WTC11 (cell line): Measurements from ENCODE around the gene RPS28.

Source experiments
- MXD4 ChIP-seq: fragments of 250-450 bp; sonication (Bioruptor Pico); IDR thresholded peaks from 2 replicates; pipeline ENCODE4 v1.8.0; 2021; ENCODE audit warnings: mild to moderate bottlenecking, moderate library complexity, borderline replicate concordance
- NFYB ChIP-seq: sonication (generic); formaldehyde crosslinking; conservative IDR thresholded peaks from 2 replicates; pipeline ENCODE4 v1.8.0; 2022; ENCODE audit warnings: low read depth, missing genetic modification reagents
- RELA ChIP-seq: sonication (generic); formaldehyde crosslinking; IDR thresholded peaks from 2 replicates; pipeline ENCODE4 v1.8.1; 2022; ENCODE audit warnings: missing genetic modification reagents, mild to moderate bottlenecking, borderline replicate concordance
- SP1 ChIP-seq: sonication (generic); formaldehyde crosslinking; conservative IDR thresholded peaks from 2 replicates; pipeline ENCODE4 v1.8.1; 2022; ENCODE audit warnings: missing genetic modification reagents
- TEAD4 ChIP-seq: sonication (generic); formaldehyde crosslinking; IDR thresholded peaks from 2 replicates; pipeline ENCODE4 v1.8.0; 2022; ENCODE audit warnings: mild to moderate bottlenecking, missing genetic modification reagents
- ZNF423 ChIP-seq: fragments of 250-450 bp; sonication (Bioruptor Pico); IDR thresholded peaks from 2 replicates; pipeline ENCODE4 v2.1.2; 2022; ENCODE audit warnings: mild to moderate bottlenecking, moderate library complexity
- TF ChIP-seq, protein P1 (sequence below): fragments of 200-600 bp; IDR thresholded peaks from 2 replicates; pipeline ENCODE4 v1.8.0; 2022; ENCODE audit warnings: antibody characterized with exemption

DNA sequence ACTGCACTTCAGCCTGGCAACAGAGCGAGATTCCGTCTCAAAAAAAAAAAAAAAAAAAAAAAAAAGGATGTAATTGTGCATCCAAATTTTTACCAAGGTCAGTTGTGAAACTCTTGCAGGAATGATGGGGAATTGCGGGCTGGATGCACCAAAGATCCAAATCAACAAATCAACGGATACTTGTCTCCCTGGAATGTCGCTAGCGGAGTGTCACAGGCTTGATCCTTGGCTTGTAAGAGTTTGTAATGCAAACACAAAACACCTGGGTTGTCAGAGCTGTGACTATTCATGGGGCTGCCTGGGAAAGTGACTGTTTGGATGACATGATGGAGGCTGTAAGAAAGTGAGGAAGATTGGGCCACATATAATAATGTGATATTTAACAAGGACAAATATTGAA lies 17.5 kb downstream of the RPS28 start:
- no peak for TF ChIP-seq RELA (CRISPR knock-in tag)
- TF ChIP-seq ZNF423, result no peak
- TF ChIP-seq, protein P1, sequence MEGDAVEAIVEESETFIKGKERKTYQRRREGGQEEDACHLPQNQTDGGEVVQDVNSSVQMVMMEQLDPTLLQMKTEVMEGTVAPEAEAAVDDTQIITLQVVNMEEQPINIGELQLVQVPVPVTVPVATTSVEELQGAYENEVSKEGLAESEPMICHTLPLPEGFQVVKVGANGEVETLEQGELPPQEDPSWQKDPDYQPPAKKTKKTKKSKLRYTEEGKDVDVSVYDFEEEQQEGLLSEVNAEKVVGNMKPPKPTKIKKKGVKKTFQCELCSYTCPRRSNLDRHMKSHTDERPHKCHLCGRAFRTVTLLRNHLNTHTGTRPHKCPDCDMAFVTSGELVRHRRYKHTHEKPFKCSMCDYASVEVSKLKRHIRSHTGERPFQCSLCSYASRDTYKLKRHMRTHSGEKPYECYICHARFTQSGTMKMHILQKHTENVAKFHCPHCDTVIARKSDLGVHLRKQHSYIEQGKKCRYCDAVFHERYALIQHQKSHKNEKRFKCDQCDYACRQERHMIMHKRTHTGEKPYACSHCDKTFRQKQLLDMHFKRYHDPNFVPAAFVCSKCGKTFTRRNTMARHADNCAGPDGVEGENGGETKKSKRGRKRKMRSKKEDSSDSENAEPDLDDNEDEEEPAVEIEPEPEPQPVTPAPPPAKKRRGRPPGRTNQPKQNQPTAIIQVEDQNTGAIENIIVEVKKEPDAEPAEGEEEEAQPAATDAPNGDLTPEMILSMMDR, result no peak
- no peak for TF ChIP-seq NFYB (CRISPR knock-in tag)
- no peak for TF ChIP-seq MXD4
- no peak for TF ChIP-seq TEAD4 (CRISPR knock-in tag)
- TF ChIP-seq SP1 (CRISPR knock-in tag), result no peak
